H1 (cell line): ENCODE measurements around the gene UGT1A3. TPM values are rescaled to one million over a fixed set of nuclear protein-coding genes. Genes with fewer than 3 reads are reported as not detected.

Source experiments
- CTCF ChIA-PET: fragments of 300-600 bp; sonication (Branson Sonifier 250); formaldehyde crosslinking; loops from one replicate; lab custom pipeline; 2021; ENCODE audit not compliant: partially characterized antibody; lab: Charles Lee
- POLR2A ChIA-PET: fragments of 300-600 bp; sonication (Branson Sonifier 250); formaldehyde crosslinking; loops from one replicate; lab custom pipeline; 2021; ENCODE audit warnings: inconsistent platforms; ENCODE audit not compliant: partially characterized antibody; lab: Charles Lee
- DNase-seq, 2 experiments: peaks; one replicate each; pipeline versions ENCODE4 v3.0.0 to v3.0.0-alpha.2; 2010 to 2022; ENCODE audit warnings: low spot score in 2 of 2, low read depth in 1 of 2, mixed read lengths in 1 of 2
- FAIRE-seq: peaks from 2 replicates; lab custom pipeline; 2011; peaks lifted over from hg19 to GRCh38; lab: Jason Lieb, UNC
- H2AFZ ChIP-seq: 2 replicates; pipeline ENCODE4 v1.8.1; 2012; ENCODE audit warnings: low read length, inconsistent platforms
- H2AK5ac ChIP-seq: 2 replicates; pipeline ENCODE4 v1.6.1; 2013; ENCODE audit warnings: low read depth, low read length
- H2BK120ac ChIP-seq: replicated peaks from 2 replicates; pipeline ENCODE3; 2013; ENCODE audit warnings: low read depth, low read length, inconsistent platforms
- H2BK12ac ChIP-seq: 2 replicates; pipeline ENCODE4 v1.6.1; 2013; ENCODE audit warnings: low read depth, low read length
- H2BK15ac ChIP-seq: 2 replicates; pipeline ENCODE4 v1.6.1; 2013; ENCODE audit warnings: low read length
- H2BK20ac ChIP-seq: 2 replicates; pipeline ENCODE4 v1.6.1; 2013; ENCODE audit warnings: low read length
- H2BK5ac ChIP-seq: 2 replicates; pipeline ENCODE4 v1.6.1; 2013; ENCODE audit warnings: low read depth, low read length
- H3K14ac ChIP-seq: 2 replicates; pipeline ENCODE4 v1.6.1; 2013; ENCODE audit warnings: inconsistent platforms; ENCODE audit not compliant: insufficient read length
- H3K18ac ChIP-seq: 2 replicates; pipeline ENCODE4 v1.6.1; 2013; ENCODE audit warnings: low read length; ENCODE audit errors: extremely low read depth
- H3K23ac ChIP-seq: 2 replicates; pipeline ENCODE4 v1.6.1; 2013; ENCODE audit warnings: inconsistent platforms; ENCODE audit not compliant: insufficient read length
- H3K23me2 ChIP-seq: 2 replicates; pipeline ENCODE4 v1.6.1; 2013; ENCODE audit warnings: low read depth, low read length
- H3K27ac ChIP-seq: 2 replicates; pipeline ENCODE4 v1.6.1; 2011; ENCODE audit warnings: low read depth, low read length, inconsistent platforms
- H3K27me3 ChIP-seq, 4 experiments: replicated peaks in 1 of 4; 1 replicate in 1 of 4; 2 replicates in 3 of 4; pipeline versions ENCODE4 v1.6.1 to v1.8.1; 2011 to 2013; ENCODE audit warnings: low read length in 3 of 4, mild to moderate bottlenecking in 3 of 4, inconsistent platforms in 2 of 4, mixed read lengths in 2 of 4, moderate library complexity in 1 of 4; ENCODE audit not compliant: control insufficient read depth in 3 of 4, insufficient read depth in 3 of 4; ENCODE audit errors: extremely low read depth in 1 of 4
- H3K36me3 ChIP-seq, 4 experiments: 2 replicates each; pipeline versions ENCODE4 v1.6.1 to v1.8.1; 2011 to 2013; ENCODE audit warnings: mild to moderate bottlenecking in 4 of 4, low read length in 3 of 4, moderate library complexity in 2 of 4, control low read depth in 1 of 4, inconsistent platforms in 1 of 4; ENCODE audit not compliant: insufficient read depth in 4 of 4, control insufficient read depth in 2 of 4
- H3K4ac ChIP-seq: replicated peaks from 2 replicates; pipeline ENCODE3; 2013; ENCODE audit warnings: low read length, low read depth, mixed read lengths, inconsistent platforms; ENCODE audit not compliant: insufficient read length
- H3K4me1 ChIP-seq, 4 experiments: replicated peaks in 1 of 4; 1 replicate in 1 of 4; 2 replicates in 3 of 4; pipeline versions ENCODE4 v1.6.1 to v1.8.1; 2011 to 2013; ENCODE audit warnings: low read length in 3 of 4, inconsistent platforms in 2 of 4, mixed read lengths in 1 of 4; ENCODE audit not compliant: insufficient read depth in 4 of 4, control insufficient read depth in 3 of 4
- H3K4me2 ChIP-seq, 2 experiments: 2 replicates each; pipeline versions ENCODE4 v1.6.1 to v1.8.1; 2011 to 2013; ENCODE audit warnings: low read depth in 2 of 2, low read length in 2 of 2, control low read depth in 1 of 2, inconsistent platforms in 1 of 2, mild to moderate bottlenecking in 1 of 2; ENCODE audit not compliant: insufficient read depth in 1 of 2
- H3K4me3 ChIP-seq, 4 experiments: fragments of 200-600, 300-600 bp in 1 of 4; sonication (generic), shearing (Covaris generic), sonication (Bioruptor Twin) in 1 of 4; 2 replicates each; pipeline versions ENCODE4 v1.5.1 to v1.8.1; 2011 to 2016; ENCODE audit warnings: low read length in 4 of 4, low read depth in 3 of 4, control low read depth in 2 of 4, inconsistent platforms in 2 of 4, mild to moderate bottlenecking in 2 of 4, mixed read lengths in 1 of 4, moderate library complexity in 1 of 4; ENCODE audit not compliant: insufficient read depth in 2 of 4; ENCODE audit errors: extremely low read depth in 1 of 4
- H3K56ac ChIP-seq: replicated peaks from 2 replicates; pipeline ENCODE3; 2013; ENCODE audit warnings: low read depth, mild to moderate bottlenecking, mixed read lengths, low read length, inconsistent platforms; ENCODE audit not compliant: insufficient read length
- H3K79me1 ChIP-seq: 2 replicates; pipeline ENCODE4 v1.6.1; 2013; ENCODE audit warnings: low read depth, low read length, control low read depth
- H3K79me2 ChIP-seq, 2 experiments: 2 replicates each; pipeline versions ENCODE4 v1.6.1 to v1.8.1; 2012 to 2013; ENCODE audit warnings: low read length in 2 of 2, mild to moderate bottlenecking in 2 of 2, inconsistent platforms in 1 of 2; ENCODE audit not compliant: insufficient read depth in 2 of 2, control insufficient read depth in 1 of 2
- H3K9ac ChIP-seq, 4 experiments: replicated peaks in 1 of 4; 1 replicate in 1 of 4; 2 replicates in 3 of 4; pipeline versions ENCODE4 v1.6.1 to v1.8.1; 2011 to 2013; ENCODE audit warnings: low read depth in 3 of 4, low read length in 3 of 4, control low read depth in 2 of 4, mild to moderate bottlenecking in 2 of 4, moderate library complexity in 2 of 4, inconsistent platforms in 1 of 4; ENCODE audit errors: extremely low read depth in 1 of 4
- H3K9me3 ChIP-seq, 2 experiments: 2 replicates each; pipeline versions ENCODE4 v1.6.1 to v1.8.1; 2012 to 2013; ENCODE audit warnings: mild to moderate bottlenecking in 2 of 2, moderate library complexity in 2 of 2, control low read depth in 1 of 2, inconsistent platforms in 1 of 2, low read depth in 1 of 2, low read length in 1 of 2, mixed read lengths in 1 of 2; ENCODE audit not compliant: insufficient read depth in 2 of 2
- H4K20me1 ChIP-seq, 2 experiments: replicated peaks in 1 of 2; 2 replicates each; pipeline versions ENCODE3 to v1.8.1; 2011 to 2013; ENCODE audit warnings: inconsistent platforms in 2 of 2, low read length in 2 of 2, mild to moderate bottlenecking in 1 of 2; ENCODE audit not compliant: insufficient read depth in 2 of 2, control insufficient read depth in 1 of 2
- H4K5ac ChIP-seq: 2 replicates; pipeline ENCODE4 v1.6.1; 2013; ENCODE audit warnings: low read length, low read depth, mixed read lengths, inconsistent platforms; ENCODE audit not compliant: insufficient read length
- H4K8ac ChIP-seq: 2 replicates; pipeline ENCODE4 v1.8.0; 2013; ENCODE audit warnings: mild to moderate bottlenecking, moderate library complexity, low read length, inconsistent platforms; ENCODE audit not compliant: insufficient read depth; ENCODE audit errors: extremely low read depth
- H4K91ac ChIP-seq: replicated peaks from 2 replicates; pipeline ENCODE3; 2013; ENCODE audit warnings: low read length, mixed read lengths, inconsistent platforms; ENCODE audit not compliant: insufficient read length
- CBX5 ChIP-seq: fragments of 300-800, 300-1000 bp; sonication (generic); IDR thresholded peaks from 2 replicates; pipeline ENCODE4 v1.7.1; 2016; ENCODE audit warnings: antibody characterized with exemption, low read length, low read depth
- CEBPB ChIP-seq: IDR thresholded peaks from 2 replicates; pipeline ENCODE4 v1.6.1; 2012; ENCODE audit warnings: low read depth, low read length
- E2F6 ChIP-seq: IDR thresholded peaks from 2 replicates; pipeline ENCODE4 v1.6.1; 2012; ENCODE audit warnings: inconsistent platforms
- EP300 ChIP-seq, 2 experiments: IDR thresholded peaks; 1 replicate in 1 of 2; 2 replicates in 1 of 2; pipeline ENCODE4 v1.6.1; 2011 to 2012; ENCODE audit warnings: low read depth in 2 of 2, low read length in 2 of 2, mild to moderate bottlenecking in 2 of 2, borderline replicate concordance in 1 of 2, inconsistent platforms in 1 of 2, moderate library complexity in 1 of 2
- FOSL1 ChIP-seq: IDR thresholded peaks from 2 replicates; pipeline ENCODE4 v1.6.1; 2011; ENCODE audit warnings: mild to moderate bottlenecking, low read depth, low read length, moderate library complexity; ENCODE audit not compliant: insufficient read depth
- HDAC6 ChIP-seq: IDR thresholded peaks from one replicate; pipeline ENCODE4 v1.7.1; 2012; ENCODE audit warnings: low read depth, mild to moderate bottlenecking, inconsistent platforms, low read length, moderate library complexity
- KDM5A ChIP-seq: fragments of 200-600 bp; IDR thresholded peaks from 2 replicates; pipeline ENCODE4 v1.7.1; 2012; ENCODE audit warnings: mild to moderate bottlenecking, low read length, inconsistent platforms, mixed read lengths
- NANOG ChIP-seq: IDR thresholded peaks from 2 replicates; pipeline ENCODE4 v1.6.1; 2011; ENCODE audit warnings: low read length, low read depth, mild to moderate bottlenecking, inconsistent platforms; ENCODE audit not compliant: insufficient read depth, poor library complexity, severe bottlenecking
- POLR2A ChIP-seq, 2 experiments: IDR thresholded peaks; 1 replicate in 1 of 2; 2 replicates in 1 of 2; pipeline ENCODE4 v1.6.1; 2011; ENCODE audit warnings: low read depth in 2 of 2, low read length in 2 of 2, mild to moderate bottlenecking in 2 of 2; ENCODE audit errors: control extremely low read depth in 1 of 2
- RAD21 ChIP-seq, 2 experiments: IDR thresholded peaks in 1 of 2; conservative IDR thresholded peaks in 1 of 2; 2 replicates each; pipeline ENCODE4 v1.6.1; 2011; ENCODE audit warnings: low read depth in 2 of 2, low read length in 2 of 2, improper control_type of control experiment in 1 of 2, inconsistent platforms in 1 of 2, mild to moderate bottlenecking in 1 of 2, moderate library complexity in 1 of 2
- RBBP5 ChIP-seq: IDR thresholded peaks from 2 replicates; pipeline ENCODE4 v1.7.1; 2012; ENCODE audit warnings: low read depth, mild to moderate bottlenecking, inconsistent platforms, low read length, moderate library complexity, borderline replicate concordance
- SAP30 ChIP-seq: fragments of 300-600 bp; sonication (generic); IDR thresholded peaks from 2 replicates; pipeline ENCODE4 v1.7.1; 2012; ENCODE audit warnings: low read length, moderate library complexity, mild to moderate bottlenecking, inconsistent platforms; ENCODE audit not compliant: insufficient read depth, insufficient replicate concordance
- SIX5 ChIP-seq: IDR thresholded peaks from 2 replicates; pipeline ENCODE4 v1.6.1; 2011; ENCODE audit warnings: mild to moderate bottlenecking, low read depth, low read length
- SP1 ChIP-seq: IDR thresholded peaks from 2 replicates; pipeline ENCODE4 v1.6.1; 2011; ENCODE audit warnings: low read depth, low read length
- WGBS, 2 experiments: shearing (Covaris generic) in 1 of 2; methylation state at CpG; one replicate each; pipeline versions ENCODE4 v1.1.6 to v1.1.7; 2013 to 2015; ENCODE audit warnings: low lambda C conversion rate in 2 of 2, mixed read lengths in 2 of 2, inconsistent platforms in 1 of 2, low coverage in 1 of 2, missing lambda C conversion rate in 1 of 2; ENCODE audit not compliant: insufficient replicate concordance in 2 of 2, insufficient coverage in 1 of 2, insufficient read length in 1 of 2; ENCODE audit errors: extremely low coverage in 1 of 2, missing lambda C conversion rate in 1 of 2; 5-methylcytosine and 5-hydroxymethylcytosine counted together
- polyA plus RNA-seq, 7 experiments: library from polyadenylated mRNA; depleted of rRNA in 3 of 7; stranded (reverse) in 5 of 7; unstranded in 2 of 7; fragments of >200 nt in 5 of 7; fragments of 200-250 nt in 2 of 7; gene quantifications; 1 replicate in 5 of 7; 2 replicates in 1 of 7; 4 replicates in 1 of 7; pipeline versions ENCODE4 v1.2.1 to v1.2.3, GENCODE V29; 2011 to 2013; ENCODE audit warnings: missing spikeins in 2 of 7, mixed read lengths in 2 of 7
- total RNA-seq: library from RNA; stranded (reverse); fragmentation: NEBNext Ultra II Directional; extraction: Animal tissue kit (Norgen Biotek cat#: 25700); gene quantifications from 2 replicates; pipeline ENCODE4 v1.2.1, GENCODE V29; 2021

Gene UGT1A3
- total and polyA plus RNA-seq, 2 of the 8 experiments (the other 6 are each of a cell fraction or from before 2014, with no cell fraction given), result not detected

- Histone ChIP-seq H2BK5ac (no peak overlapping the region), H3K14ac (no peak overlapping the region), H2BK12ac (no peak overlapping the region), H3K27ac (no peak overlapping the region), H4K20me1 (no peaks in the 10 kb centered on the region), H3K18ac (no peak overlapping the region), H4K5ac (no peak overlapping the region), H3K79me2 (no peaks in the 10 kb centered on the region), H2AK5ac (no peak overlapping the region), H3K4me2 (no peak overlapping the region), H3K9me3 (peaks cover 0 to 2% of the 10 kb centered on the region in 2 experiments; a peak in 1 of 4 replicates), H3K79me1 (no peaks in the 10 kb centered on the region), H3K4me3 (no peak overlapping the region), H4K91ac (no peak overlapping the region), H4K8ac (no peak overlapping the region), H3K56ac (no peak overlapping the region), H3K36me3 (no peaks in the 10 kb centered on the region), H3K4me1 (peaks cover 0 to 8% (median 2%) of the 10 kb centered on the region in 4 experiments; a peak in 1 of 7 replicates), H2BK120ac (no peak overlapping the region), H3K23ac (no peak overlapping the region), H2BK20ac (no peak overlapping the region), H3K23me2 (peaks cover 2% of the 10 kb centered on the region; the same call in 1 of the 2 replicates), H3K27me3 (no peaks in the 10 kb centered on the region), H3K9ac (no peak overlapping the region), H2BK15ac (no peak overlapping the region), H3K4ac (no peak overlapping the region), H2AFZ (no peak overlapping the region; the same call in 1 of the 2 replicates)
- ChIA-PET CTCF (no interaction called here), POLR2A (no interaction called here)
- FAIRE-seq (no peak), DNase-seq (no peak)
- WGBS, 2 experiments, result 87% methylated on average over 3 of the region's 3 CpGs; no CpG with 5 or more reads in 1 of the 2 experiments
- TF ChIP-seq SP1, result no peak
- TF ChIP-seq CEBPB, result no peak
- no peak for TF ChIP-seq KDM5A
- no peak for TF ChIP-seq POLR2A (IDR thresholded peaks at IDR 0.05; ENCODE audit: control extremely low read depth in 1 of 2, low read depth in 2 of 2, low read length in 2 of 2)
- no peak for TF ChIP-seq SAP30
- TF ChIP-seq RAD21 (IDR thresholded peaks at IDR 0.05 in 1 of 2, conservative IDR thresholded peaks at IDR 0.05 in 1 of 2; ENCODE audit: low read depth in 2 of 2, low read length in 2 of 2), result no peak
- TF ChIP-seq CBX5, result no peak
- TF ChIP-seq HDAC6, result no peak
- TF ChIP-seq FOSL1, result no peak
- no peak for TF ChIP-seq NANOG
- TF ChIP-seq RBBP5, result no peak
- no peak for TF ChIP-seq SIX5
- no peak for TF ChIP-seq E2F6
- no peak for TF ChIP-seq EP300 (IDR thresholded peaks at IDR 0.05; ENCODE audit: borderline replicate concordance in 1 of 2, low read depth in 2 of 2, low read length in 2 of 2)
Measured at GRCh38 chr2:233689501-233689900, 39.3 kb upstream of the UGT1A3 start.
